ENCODE results near the gene ASPM.

- TF ChIP-seq GABPA (IDR thresholded peaks at IDR 0.05; ENCODE audit: low read depth) (no peak), CTCF (IDR thresholded peaks at IDR 0.05; ENCODE audit: insufficient read depth, low read length) (no peak), REST (IDR thresholded peaks at IDR 0.05; ENCODE audit: insufficient replicate concordance, low read depth) (no peak), POLR2AphosphoS5 (IDR thresholded peaks at IDR 0.05; ENCODE audit: low read depth) (no peak)
These were observed 47.0 kb downstream of the ASPM start for GRCh38 chr1:197099444-197099843.
